HEK293 (cell line): ENCODE data around the gene CTBP1.

ENCODE experiments used
- CTCF ChIA-PET: fragments of 350-600 bp; formaldehyde crosslinking; extraction: SDS; loops from one replicate; lab custom pipeline; 2021; ENCODE audit warnings: antibody characterized with exemption; lab: Yijun Ruan, JAX
- POLR2A ChIA-PET: fragments of 300-600 bp; formaldehyde crosslinking; extraction: SDS; loops from one replicate; lab custom pipeline; 2020; ENCODE audit warnings: antibody characterized with exemption, inconsistent platforms; lab: Yijun Ruan, JAX
- H3K27ac ChIP-seq: fragments of 200-500 bp; sonication (Bioruptor generic); 2 replicates; pipeline ENCODE4 v1.5.1; 2014; ENCODE audit warnings: low read depth, low read length, control low read depth, inconsistent platforms; ENCODE audit errors: extremely low read depth
- H3K36me3 ChIP-seq, 2 experiments: fragments of 200-500 bp in 1 of 2; sonication (Bioruptor generic) in 1 of 2; 1 replicate in 1 of 2; 2 replicates in 1 of 2; pipeline ENCODE4 v1.5.1; 2014 to 2017; ENCODE audit warnings: inconsistent platforms in 2 of 2, low read length in 2 of 2; ENCODE audit not compliant: control insufficient read depth in 2 of 2, insufficient read depth in 1 of 2
- H3K4me1 ChIP-seq: fragments of 200-500 bp; sonication (Bioruptor generic); 2 replicates; pipeline ENCODE4 v1.5.1; 2014; ENCODE audit warnings: mild to moderate bottlenecking, low read length, inconsistent platforms; ENCODE audit not compliant: control insufficient read depth, insufficient read depth
- H3K4me3 ChIP-seq: 2 replicates; pipeline ENCODE4 v1.5.1; 2011; ENCODE audit warnings: low read depth, mild to moderate bottlenecking, control low read depth, low read length, moderate library complexity
- H3K9me3 ChIP-seq: fragments of 200-500 bp; sonication (Bioruptor generic); 2 replicates; pipeline ENCODE4 v1.5.1; 2014; ENCODE audit warnings: low read depth, low read length, inconsistent platforms; ENCODE audit not compliant: control insufficient read depth, insufficient read depth
- KLF16 ChIP-seq: fragments of 450-650 bp; formaldehyde crosslinking; IDR thresholded peaks from 2 replicates; pipeline ENCODE4 v1.5.1; 2017; ENCODE audit warnings: missing biosample characterization, missing genetic modification characterization
- RBAK ChIP-seq: fragments of 450-650 bp; formaldehyde crosslinking; IDR thresholded peaks from 2 replicates; pipeline ENCODE4 v1.5.1; 2016; ENCODE audit warnings: missing biosample characterization, missing genetic modification characterization
- ZEB2 ChIP-seq: fragments of 450-650 bp; formaldehyde crosslinking; IDR thresholded peaks from 2 replicates; pipeline ENCODE4 v1.5.1; 2016; ENCODE audit warnings: missing biosample characterization, missing genetic modification characterization
- ZNF146 ChIP-seq: fragments of 450-650 bp; formaldehyde crosslinking; IDR thresholded peaks from 2 replicates; pipeline ENCODE4 v1.5.1; 2016; ENCODE audit warnings: missing biosample characterization, missing genetic modification characterization
- ZNF214 ChIP-seq: fragments of 450-650 bp; formaldehyde crosslinking; IDR thresholded peaks from 2 replicates; pipeline ENCODE4 v1.5.1; 2017; ENCODE audit warnings: missing biosample characterization, mild to moderate bottlenecking, missing genetic modification characterization, borderline replicate concordance
- ZNF239 ChIP-seq: fragments of 450-650 bp; formaldehyde crosslinking; IDR thresholded peaks from 2 replicates; pipeline ENCODE4 v1.5.1; 2016; ENCODE audit warnings: missing biosample characterization, missing genetic modification characterization
- ZNF248 ChIP-seq: fragments of 450-650 bp; formaldehyde crosslinking; IDR thresholded peaks from 2 replicates; pipeline ENCODE4 v1.5.1; 2017; ENCODE audit warnings: missing biosample characterization, missing genetic modification characterization
- ZNF37A ChIP-seq: fragments of 450-650 bp; IDR thresholded peaks from 2 replicates; pipeline ENCODE4 v1.5.1; 2018; ENCODE audit warnings: missing biosample characterization, missing genetic modification characterization
- ZNF548 ChIP-seq: fragments of 450-650 bp; formaldehyde crosslinking; IDR thresholded peaks from 2 replicates; pipeline ENCODE4 v1.5.1; 2016; ENCODE audit warnings: missing biosample characterization, missing genetic modification characterization
- ZNF585B ChIP-seq: fragments of 450-650 bp; formaldehyde crosslinking; IDR thresholded peaks from 2 replicates; pipeline ENCODE4 v1.5.1; 2016; ENCODE audit warnings: missing biosample characterization, missing genetic modification characterization
- TF ChIP-seq, protein P1 (sequence below): fragments of 450-650 bp; formaldehyde crosslinking; IDR thresholded peaks from 2 replicates; pipeline ENCODE4 v1.5.1; 2017; ENCODE audit warnings: missing biosample characterization, missing genetic modification characterization
- TF ChIP-seq, protein P2 (sequence below): fragments of 450-650 bp; formaldehyde crosslinking; IDR thresholded peaks from 2 replicates; pipeline ENCODE4 v1.5.1; 2016; ENCODE audit warnings: missing biosample characterization, missing genetic modification characterization
- TF ChIP-seq, protein P3 (sequence below): fragments of 450-650 bp; formaldehyde crosslinking; conservative IDR thresholded peaks from 2 replicates; pipeline ENCODE4 v1.5.1; 2016; ENCODE audit warnings: low read depth, missing biosample characterization, missing genetic modification characterization

The CTBP1 gene

DNA sequence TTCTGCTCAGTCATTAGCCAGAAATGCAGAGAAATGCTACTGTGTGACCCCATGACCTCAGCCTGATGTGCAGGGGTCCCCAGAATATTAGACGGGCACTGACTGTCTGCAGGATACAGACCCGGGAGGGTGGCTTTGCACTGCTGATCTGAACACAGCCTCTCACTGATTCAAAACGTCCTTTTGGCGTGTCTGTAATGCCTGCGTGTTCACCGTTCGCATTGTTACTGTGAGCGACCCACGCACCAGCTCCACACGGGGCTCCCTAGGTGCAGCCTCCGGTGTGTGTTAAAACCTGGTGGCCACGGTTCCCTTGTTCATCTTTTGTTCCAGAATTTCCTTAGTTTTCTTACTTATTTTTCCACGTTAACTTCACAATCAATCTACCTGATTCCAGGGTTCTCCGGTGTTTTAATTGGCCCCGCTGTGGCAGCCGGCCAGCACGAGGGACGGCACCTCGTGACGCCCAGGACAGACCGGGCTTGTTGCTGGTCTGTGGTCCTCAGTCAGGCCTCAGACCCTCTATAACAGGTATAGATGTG is 44.6 kb downstream of the CTBP1 start (continued):
- TF ChIP-seq, protein P1, sequence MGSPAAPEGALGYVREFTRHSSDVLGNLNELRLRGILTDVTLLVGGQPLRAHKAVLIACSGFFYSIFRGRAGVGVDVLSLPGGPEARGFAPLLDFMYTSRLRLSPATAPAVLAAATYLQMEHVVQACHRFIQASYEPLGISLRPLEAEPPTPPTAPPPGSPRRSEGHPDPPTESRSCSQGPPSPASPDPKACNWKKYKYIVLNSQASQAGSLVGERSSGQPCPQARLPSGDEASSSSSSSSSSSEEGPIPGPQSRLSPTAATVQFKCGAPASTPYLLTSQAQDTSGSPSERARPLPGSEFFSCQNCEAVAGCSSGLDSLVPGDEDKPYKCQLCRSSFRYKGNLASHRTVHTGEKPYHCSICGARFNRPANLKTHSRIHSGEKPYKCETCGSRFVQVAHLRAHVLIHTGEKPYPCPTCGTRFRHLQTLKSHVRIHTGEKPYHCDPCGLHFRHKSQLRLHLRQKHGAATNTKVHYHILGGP (tag by site-specific recombination) = no peak
- no peak for TF ChIP-seq ZNF239 (tag by site-specific recombination)
- no peak for TF ChIP-seq ZNF248 (tag by site-specific recombination)
- TF ChIP-seq ZNF146 (tag by site-specific recombination) = no peak

DNA sequence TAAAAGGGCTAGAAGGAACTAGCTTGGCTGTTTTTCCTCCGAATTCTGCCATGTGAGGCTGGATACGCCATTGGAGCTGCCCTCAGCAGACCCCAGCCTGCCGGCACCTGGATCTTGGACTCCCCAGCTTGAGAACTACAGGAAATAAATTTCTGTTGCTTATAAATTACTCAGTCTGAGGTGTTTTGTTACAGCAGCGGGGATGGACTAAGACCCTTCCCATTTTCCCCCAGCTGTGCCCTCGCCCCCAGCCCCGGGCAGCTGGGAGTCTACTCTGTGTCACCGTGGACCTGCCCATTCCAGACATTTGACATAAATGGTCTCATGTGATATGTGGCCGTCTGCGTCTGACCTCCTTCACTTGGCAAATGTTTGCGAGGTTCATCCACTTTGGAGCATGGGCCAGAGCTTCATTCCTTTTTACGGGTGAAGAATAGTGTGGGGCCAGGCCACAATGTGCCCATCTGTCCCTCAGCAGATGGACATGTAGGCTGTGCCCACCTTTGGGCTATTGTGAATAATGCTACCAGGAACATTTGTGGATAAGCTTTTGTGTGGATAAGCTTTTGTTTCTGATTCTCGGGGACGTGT is 45.8 kb downstream of the CTBP1 start:
- Histone ChIP-seq H3K36me3 (no peaks in the 10 kb centered on the region), H3K4me1 (no peaks in the 10 kb centered on the region), H3K27ac (no peak overlapping the region), H3K9me3 (no peaks in the 10 kb centered on the region), H3K4me3 (no peak overlapping the region)
- CTCF ChIA-PET = interaction anchor here (0.6 to 1.4 kb wide), 3 partner anchors 36 to 451 kb away, joined by 3 read pairs; no protein-coding TSS in a partner anchor
- TF ChIP-seq ZNF37A (tag by site-specific recombination) = no peak
- TF ChIP-seq, protein P2, sequence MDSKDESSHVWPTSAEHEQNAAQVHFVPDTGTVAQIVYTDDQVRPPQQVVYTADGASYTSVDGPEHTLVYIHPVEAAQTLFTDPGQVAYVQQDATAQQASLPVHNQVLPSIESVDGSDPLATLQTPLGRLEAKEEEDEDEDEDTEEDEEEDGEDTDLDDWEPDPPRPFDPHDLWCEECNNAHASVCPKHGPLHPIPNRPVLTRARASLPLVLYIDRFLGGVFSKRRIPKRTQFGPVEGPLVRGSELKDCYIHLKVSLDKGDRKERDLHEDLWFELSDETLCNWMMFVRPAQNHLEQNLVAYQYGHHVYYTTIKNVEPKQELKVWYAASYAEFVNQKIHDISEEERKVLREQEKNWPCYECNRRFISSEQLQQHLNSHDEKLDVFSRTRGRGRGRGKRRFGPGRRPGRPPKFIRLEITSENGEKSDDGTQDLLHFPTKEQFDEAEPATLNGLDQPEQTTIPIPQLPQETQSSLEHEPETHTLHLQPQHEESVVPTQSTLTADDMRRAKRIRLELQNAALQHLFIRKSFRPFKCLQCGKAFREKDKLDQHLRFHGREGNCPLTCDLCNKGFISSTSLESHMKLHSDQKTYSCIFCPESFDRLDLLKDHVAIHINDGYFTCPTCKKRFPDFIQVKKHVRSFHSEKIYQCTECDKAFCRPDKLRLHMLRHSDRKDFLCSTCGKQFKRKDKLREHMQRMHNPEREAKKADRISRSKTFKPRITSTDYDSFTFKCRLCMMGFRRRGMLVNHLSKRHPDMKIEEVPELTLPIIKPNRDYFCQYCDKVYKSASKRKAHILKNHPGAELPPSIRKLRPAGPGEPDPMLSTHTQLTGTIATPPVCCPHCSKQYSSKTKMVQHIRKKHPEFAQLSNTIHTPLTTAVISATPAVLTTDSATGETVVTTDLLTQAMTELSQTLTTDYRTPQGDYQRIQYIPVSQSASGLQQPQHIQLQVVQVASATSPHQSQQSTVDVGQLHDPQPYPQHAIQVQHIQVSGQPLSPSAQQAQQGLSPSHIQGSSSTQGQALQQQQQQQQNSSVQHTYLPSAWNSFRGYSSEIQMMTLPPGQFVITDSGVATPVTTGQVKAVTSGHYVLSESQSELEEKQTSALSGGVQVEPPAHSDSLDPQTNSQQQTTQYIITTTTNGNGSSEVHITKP (tag by site-specific recombination) = no peak
- TF ChIP-seq ZNF214 (tag by site-specific recombination) = no peak
- TF ChIP-seq ZNF585B (tag by site-specific recombination) = no peak
- TF ChIP-seq RBAK (tag by site-specific recombination) = no peak
- no peak for TF ChIP-seq ZNF548 (tag by site-specific recombination)
- TF ChIP-seq, protein P3, sequence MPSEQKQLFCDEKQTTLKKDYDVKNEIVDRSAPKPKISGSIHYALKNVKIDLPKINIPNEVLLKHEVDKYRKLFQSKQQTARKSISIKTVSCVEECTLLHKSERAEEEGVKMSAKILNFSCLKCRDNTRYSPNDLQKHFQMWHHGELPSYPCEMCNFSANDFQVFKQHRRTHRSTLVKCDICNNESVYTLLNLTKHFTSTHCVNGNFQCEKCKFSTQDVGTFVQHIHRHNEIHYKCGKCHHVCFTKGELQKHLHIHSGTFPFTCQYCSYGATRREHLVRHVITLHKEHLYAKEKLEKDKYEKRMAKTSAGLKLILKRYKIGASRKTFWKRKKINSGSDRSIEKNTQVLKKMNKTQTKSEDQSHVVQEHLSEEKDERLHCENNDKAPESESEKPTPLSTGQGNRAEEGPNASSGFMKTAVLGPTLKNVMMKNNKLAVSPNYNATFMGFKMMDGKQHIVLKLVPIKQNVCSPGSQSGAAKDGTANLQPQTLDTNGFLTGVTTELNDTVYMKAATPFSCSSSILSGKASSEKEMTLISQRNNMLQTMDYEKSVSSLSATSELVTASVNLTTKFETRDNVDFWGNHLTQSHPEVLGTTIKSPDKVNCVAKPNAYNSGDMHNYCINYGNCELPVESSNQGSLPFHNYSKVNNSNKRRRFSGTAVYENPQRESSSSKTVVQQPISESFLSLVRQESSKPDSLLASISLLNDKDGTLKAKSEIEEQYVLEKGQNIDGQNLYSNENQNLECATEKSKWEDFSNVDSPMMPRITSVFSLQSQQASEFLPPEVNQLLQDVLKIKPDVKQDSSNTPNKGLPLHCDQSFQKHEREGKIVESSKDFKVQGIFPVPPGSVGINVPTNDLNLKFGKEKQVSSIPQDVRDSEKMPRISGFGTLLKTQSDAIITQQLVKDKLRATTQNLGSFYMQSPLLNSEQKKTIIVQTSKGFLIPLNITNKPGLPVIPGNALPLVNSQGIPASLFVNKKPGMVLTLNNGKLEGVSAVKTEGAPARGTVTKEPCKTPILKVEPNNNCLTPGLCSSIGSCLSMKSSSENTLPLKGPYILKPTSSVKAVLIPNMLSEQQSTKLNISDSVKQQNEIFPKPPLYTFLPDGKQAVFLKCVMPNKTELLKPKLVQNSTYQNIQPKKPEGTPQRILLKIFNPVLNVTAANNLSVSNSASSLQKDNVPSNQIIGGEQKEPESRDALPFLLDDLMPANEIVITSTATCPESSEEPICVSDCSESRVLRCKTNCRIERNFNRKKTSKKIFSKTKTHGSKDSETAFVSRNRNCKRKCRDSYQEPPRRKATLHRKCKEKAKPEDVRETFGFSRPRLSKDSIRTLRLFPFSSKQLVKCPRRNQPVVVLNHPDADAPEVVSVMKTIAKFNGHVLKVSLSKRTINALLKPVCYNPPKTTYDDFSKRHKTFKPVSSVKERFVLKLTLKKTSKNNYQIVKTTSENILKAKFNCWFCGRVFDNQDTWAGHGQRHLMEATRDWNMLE = no peak
- TF ChIP-seq KLF16 (tag by site-specific recombination) = no peak
- no peak for TF ChIP-seq ZEB2 (tag by site-specific recombination)
- POLR2A ChIA-PET = no interaction called here
